ENCODE data around the gene H6PD. TPM values are rescaled to one million over a fixed set of nuclear protein-coding genes. Genes with fewer than 3 reads are reported as not detected.

Gene H6PD
- total RNA-seq, 2 donors from 2014 or later: 35.0 to 41.0 TPM

GRCh38 chr1:9192578-9193232, 41.9 kb upstream of the H6PD start:
- Histone ChIP-seq H3K36me3 (no peaks in the 10 kb centered on the region), H3K4me3 (no peak overlapping the region), H3K4me1 (peaks cover 0 to 26% of the 10 kb centered on the region in 2 donors), H3K27ac (no peak overlapping the region), H3K9me3 (no peaks in the 10 kb centered on the region), H3K27me3 (no peaks in the 10 kb centered on the region)
- no peak for TF ChIP-seq CTCF (IDR thresholded peaks at IDR 0.05)
- DNase-seq (ENCODE audit: low spot score): no peak

GRCh38 chr1:9193233-9193625, 41.3 kb upstream of the H6PD start:
- no peak for TF ChIP-seq CTCF (IDR thresholded peaks at IDR 0.05)
- H3K27me3 ChIP-seq: no peaks in the 10 kb centered on the region
- H3K36me3 ChIP-seq: no peaks in the 10 kb centered on the region
- no peaks in the 10 kb centered on the region for H3K9me3 ChIP-seq
- no peak for DNase-seq (ENCODE audit: low spot score)
- H3K4me1 ChIP-seq: peaks cover 0 to 31% of the 10 kb centered on the region in 2 donors
- H3K4me3 ChIP-seq: no peak overlapping the region
- no peak overlapping the region for H3K27ac ChIP-seq

GRCh38 chr1:9194024-9194423, 40.5 kb upstream of the H6PD start:
- peaks cover 0 to 39% of the 10 kb centered on the region in 2 donors for H3K4me1 ChIP-seq
- DNase-seq (ENCODE audit: low spot score): no peak
- no peak overlapping the region for H3K4me3 ChIP-seq
- H3K36me3 ChIP-seq: no peaks in the 10 kb centered on the region
- no peak for TF ChIP-seq CTCF (IDR thresholded peaks at IDR 0.05)
- H3K27ac ChIP-seq: no peak overlapping the region
- H3K9me3 ChIP-seq: no peaks in the 10 kb centered on the region
- no peaks in the 10 kb centered on the region for H3K27me3 ChIP-seq

- Histone ChIP-seq H3K36me3 (no peaks in the 10 kb centered on the region), H3K27ac (peak overlapping the region; percentile 17 to 52), H3K4me1 (peaks cover 0 to 40% of the 10 kb centered on the region in 2 donors), H3K4me3 (no peak overlapping the region), H3K9me3 (no peaks in the 10 kb centered on the region), H3K27me3 (no peaks in the 10 kb centered on the region)
- DNase-seq (ENCODE audit: low spot score): no peak
- TF ChIP-seq CTCF (IDR thresholded peaks at IDR 0.05): no peak
Observed at GRCh38 chr1:9195651-9196050, 38.9 kb upstream of the H6PD start.

- Histone ChIP-seq H3K36me3 (no peaks in the 10 kb centered on the region), H3K4me1 (peaks cover 0 to 40% of the 10 kb centered on the region in 2 donors), H3K27me3 (no peaks in the 10 kb centered on the region), H3K27ac (peak overlapping the region; percentile 17 to 52), H3K4me3 (peak overlapping the region in 1 of 2 donors; percentile 12), H3K9me3 (no peaks in the 10 kb centered on the region)
- DNase-seq (ENCODE audit: low spot score): peak; percentile 84
- peak; percentile 85 to 94 for TF ChIP-seq CTCF (IDR thresholded peaks at IDR 0.05)
Observed at GRCh38 chr1:9196129-9197040, 38.2 kb upstream of the H6PD start.

Measured in right atrium auricular region (tissue), 2 donors.